ENCODE measurements around the gene ST3GAL5.
"Not testable (repeated sequence)": the region's sequence is repeated elsewhere in the genome, so short reads cannot be mapped to it uniquely, and the experiment has no call there.

The ST3GAL5 gene

GRCh38 chr2:85917887-85918795 is 29.4 kb upstream of the ST3GAL5 start:
- no peak for DNase-seq (ENCODE audit: low read depth in 2 of 2)

GRCh38 chr2:85915606-85916303 is 27.0 kb upstream of the ST3GAL5 start:
- no peak for DNase-seq (ENCODE audit: low read depth in 2 of 2)

GRCh38 chr2:85914922-85915321 is 26.1 kb upstream of the ST3GAL5 start:
- DNase-seq (ENCODE audit: low read depth in 2 of 2): no peak

GRCh38 chr2:85913884-85914881 is 25.4 kb upstream of the ST3GAL5 start:
- no peak for DNase-seq (ENCODE audit: low read depth in 2 of 2)

GRCh38 chr2:85911814-85912692 is 23.3 kb upstream of the ST3GAL5 start:
- DNase-seq (ENCODE audit: low read depth in 2 of 2): no peak

- no peak for DNase-seq (ENCODE audit: low read depth in 2 of 2)
Measured at GRCh38 chr2:85911097-85911496, 22.3 kb upstream of the ST3GAL5 start.

- DNase-seq (ENCODE audit: low read depth in 2 of 2): no peak
Measured at GRCh38 chr2:85909005-85909404, 20.2 kb upstream of the ST3GAL5 start.

- no peak for DNase-seq (ENCODE audit: low read depth in 2 of 2)
Measured at GRCh38 chr2:85908506-85908905, 19.7 kb upstream of the ST3GAL5 start.

GRCh38 chr2:85907671-85908157 is 18.9 kb upstream of the ST3GAL5 start:
- DNase-seq (ENCODE audit: low read depth in 2 of 2): no peak

- no peak for DNase-seq (ENCODE audit: low read depth in 2 of 2)
Measured at GRCh38 chr2:85906748-85907147, 18.0 kb upstream of the ST3GAL5 start.

- DNase-seq (ENCODE audit: low read depth in 2 of 2): no peak
Measured at GRCh38 chr2:85905891-85906290, 17.1 kb upstream of the ST3GAL5 start.

GRCh38 chr2:85905187-85905666 is 16.4 kb upstream of the ST3GAL5 start:
- no peak for DNase-seq (ENCODE audit: low read depth in 2 of 2)

- DNase-seq (ENCODE audit: low read depth in 2 of 2): no peak
Measured at GRCh38 chr2:85903849-85904248, 15.1 kb upstream of the ST3GAL5 start.

- DNase-seq (ENCODE audit: low read depth in 2 of 2): no peak
Measured at GRCh38 chr2:85902496-85902895, 13.7 kb upstream of the ST3GAL5 start.

GRCh38 chr2:85901155-85901554 is 12.4 kb upstream of the ST3GAL5 start:
- no peak for DNase-seq (ENCODE audit: low read depth in 2 of 2)

- DNase-seq (ENCODE audit: low read depth in 2 of 2): no peak
Measured at GRCh38 chr2:85900366-85900765, 11.6 kb upstream of the ST3GAL5 start.

GRCh38 chr2:85899849-85900248 is 11.1 kb upstream of the ST3GAL5 start:
- DNase-seq (ENCODE audit: low read depth in 2 of 2): no peak

- no peak for DNase-seq (ENCODE audit: low read depth in 2 of 2)
Measured at GRCh38 chr2:85899284-85899683, 10.5 kb upstream of the ST3GAL5 start.

- DNase-seq (ENCODE audit: low read depth in 2 of 2): no peak
Measured at GRCh38 chr2:85898881-85899280, 10.1 kb upstream of the ST3GAL5 start.

GRCh38 chr2:85894554-85895278 is 5.9 kb upstream of the ST3GAL5 start:
- not testable (repeated sequence) for DNase-seq (ENCODE audit: low read depth in 2 of 2)
